ENCODE results near the gene WWOX. TPM values are rescaled to one million over a fixed set of nuclear protein-coding genes. Genes with fewer than 3 reads are reported as not detected.

The WWOX gene
- total RNA-seq, 1 donor from 2014 or later: 8.9 TPM

- no peak for TF ChIP-seq CTCF (IDR thresholded peaks at IDR 0.05; ENCODE audit: borderline replicate concordance)
- H3K27ac ChIP-seq (replicated peaks): no peak overlapping the region
- no peak overlapping the region for H3K4me3 ChIP-seq
- intact Hi-C loops (cut with micrococcal nuclease): no loop called here
- no peaks in the 10 kb centered on the region for H3K9me3 ChIP-seq (replicated peaks)
- no peaks in the 10 kb centered on the region for H3K36me3 ChIP-seq
- H3K27me3 ChIP-seq (ENCODE audit: low read depth): no peaks in the 10 kb centered on the region
- DNase-seq: no peak
- peaks cover 17% of the 10 kb centered on the region for H3K4me1 ChIP-seq
Observed at GRCh38 chr16:78383118-78383517, 283.7 kb downstream of the WWOX start.

GRCh38 chr16:78385086-78385805 is 285.8 kb downstream of the WWOX start:
- TF ChIP-seq CTCF (IDR thresholded peaks at IDR 0.05; ENCODE audit: borderline replicate concordance): no peak
- Histone ChIP-seq H3K4me3 (no peak overlapping the region), H3K27ac (replicated peaks) (no peak overlapping the region), H3K4me1 (peaks cover 37% of the 10 kb centered on the region), H3K27me3 (ENCODE audit: low read depth) (no peaks in the 10 kb centered on the region), H3K9me3 (replicated peaks) (no peaks in the 10 kb centered on the region), H3K36me3 (no peaks in the 10 kb centered on the region)
- no peak for DNase-seq
- intact Hi-C loops (cut with micrococcal nuclease): no loop called here

- intact Hi-C loops (cut with micrococcal nuclease): no loop called here
- no peak for TF ChIP-seq CTCF (IDR thresholded peaks at IDR 0.05; ENCODE audit: borderline replicate concordance)
- H3K27me3 ChIP-seq (ENCODE audit: low read depth): no peaks in the 10 kb centered on the region
- H3K36me3 ChIP-seq: no peaks in the 10 kb centered on the region
- H3K4me1 ChIP-seq: peaks cover 48% of the 10 kb centered on the region
- H3K9me3 ChIP-seq (replicated peaks): peaks cover 2% of the 10 kb centered on the region
- no peak for DNase-seq
- no peak overlapping the region for H3K4me3 ChIP-seq
- no peak overlapping the region for H3K27ac ChIP-seq (replicated peaks)
Observed at GRCh38 chr16:78386557-78387324, 287.3 kb downstream of the WWOX start.

- intact Hi-C loops (cut with micrococcal nuclease): no loop called here
- Histone ChIP-seq H3K9me3 (replicated peaks) (peaks cover 12% of the 10 kb centered on the region), H3K4me1 (peaks cover 48% of the 10 kb centered on the region), H3K27me3 (ENCODE audit: low read depth) (no peaks in the 10 kb centered on the region), H3K27ac (replicated peaks) (peak overlapping the region; percentile 50), H3K4me3 (peak overlapping the region; percentile 22), H3K36me3 (no peaks in the 10 kb centered on the region)
- TF ChIP-seq CTCF (IDR thresholded peaks at IDR 0.05; ENCODE audit: borderline replicate concordance): no peak
- DNase-seq: peak; percentile 30
Observed at GRCh38 chr16:78389009-78389498, 289.6 kb downstream of the WWOX start.

- no peak for DNase-seq
- intact Hi-C loops (cut with micrococcal nuclease): no loop called here
- Histone ChIP-seq H3K4me1 (peaks cover 47% of the 10 kb centered on the region), H3K36me3 (no peaks in the 10 kb centered on the region), H3K27me3 (ENCODE audit: low read depth) (no peaks in the 10 kb centered on the region), H3K27ac (replicated peaks) (peak overlapping the region; percentile 50), H3K4me3 (peak overlapping the region; percentile 22), H3K9me3 (replicated peaks) (peaks cover 12% of the 10 kb centered on the region)
- no peak for TF ChIP-seq CTCF (IDR thresholded peaks at IDR 0.05; ENCODE audit: borderline replicate concordance)
Observed at GRCh38 chr16:78390092-78390491, 290.6 kb downstream of the WWOX start.

Measured in left ventricle myocardium inferior (tissue), 1 donor.